HG02970 (cell line): ENCODE measurements around the gene GLOD4.

Experiments
- ATAC-seq: cut with Tn5 transposase; IDR thresholded peaks from one replicate; pipeline ENCODE4 v1.9.1; 2021; ENCODE audit warnings: mild to moderate bottlenecking, moderate library complexity, moderate number of reproducible peaks; ENCODE audit not compliant: unreplicated experiment, low FRiP score

GLOD4 gene

GRCh38 chr17:745406-745805, 36.7 kb downstream of the GLOD4 start:
- ATAC-seq: no peak

GRCh38 chr17:744937-745336, 37.1 kb downstream of the GLOD4 start:
- ATAC-seq: no peak

GRCh38 chr17:743139-743538, 38.9 kb downstream of the GLOD4 start:
- ATAC-seq: no peak

- no peak for ATAC-seq
Measured at GRCh38 chr17:742147-742793, 39.8 kb downstream of the GLOD4 start.

GRCh38 chr17:740240-741017, 41.7 kb downstream of the GLOD4 start:
- no peak for ATAC-seq

GRCh38 chr17:737561-738113, 44.4 kb downstream of the GLOD4 start:
- ATAC-seq: no peak

GRCh38 chr17:733743-734142, 48.3 kb downstream of the GLOD4 start:
- ATAC-seq: no peak

- peak; percentile 29 for ATAC-seq
Measured at GRCh38 chr17:732902-733720, 49.0 kb downstream of the GLOD4 start.

GRCh38 chr17:732067-732901, 49.8 kb downstream of the GLOD4 start, which contains the start of gene TLCD3A:
Gene TLCD3A (plus strand): TSS chr17:732596. CDS start chr17:732648, 52 bp downstream.
- peak; percentile 47 for ATAC-seq

GRCh38 chr17:731644-732066, 50.4 kb downstream of the GLOD4 start:
- no peak for ATAC-seq

GRCh38 chr17:728911-729310, 53.2 kb downstream of the GLOD4 start:
- ATAC-seq: no peak

- ATAC-seq: no peak
Measured at GRCh38 chr17:726271-726919, 55.7 kb downstream of the GLOD4 start.

- ATAC-seq: no peak
Measured at GRCh38 chr17:725746-726145, 56.3 kb downstream of the GLOD4 start.

- ATAC-seq: no peak
Measured at GRCh38 chr17:725084-725483, 57.0 kb downstream of the GLOD4 start.

GRCh38 chr17:721540-721937, 60.5 kb downstream of the GLOD4 start:
- ATAC-seq: no peak

- no peak for ATAC-seq
Measured at GRCh38 chr17:720706-721539, 61.2 kb downstream of the GLOD4 start.

- no peak for ATAC-seq
Measured at GRCh38 chr17:718075-718474, 64.0 kb downstream of the GLOD4 start.
